ENCODE results near the gene NDC80.
A peak's percentile ranks its signal among the peaks of the same experiment; 100 is the strongest.
"Not testable (repeated sequence)": the region's sequence is repeated elsewhere in the genome, so short reads cannot be mapped to it uniquely, and the experiment has no call there.

Gene NDC80

DNA sequence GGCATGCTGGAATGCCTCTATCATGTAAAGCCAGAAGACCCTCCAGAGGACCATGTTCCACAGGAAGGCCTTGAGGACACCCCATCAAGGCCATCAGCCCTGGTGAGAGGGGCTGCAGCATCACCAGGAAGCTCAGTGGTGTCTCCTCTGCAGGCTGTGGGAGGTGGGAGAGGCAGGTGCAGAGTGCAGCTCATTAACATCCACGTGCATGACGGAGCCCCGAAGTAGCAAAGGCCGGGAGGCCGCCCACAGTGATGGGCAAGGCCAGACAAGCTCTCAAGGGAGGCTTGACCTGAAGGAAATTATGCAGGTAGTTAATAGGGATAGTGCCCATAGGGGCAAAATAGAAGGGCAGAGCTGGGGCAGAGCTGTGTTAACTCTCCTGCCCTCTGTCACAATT is 53.9 kb downstream of the NDC80 start:
- DNase-seq (ENCODE audit: low read depth in 2 of 2), result no peak

DNA sequence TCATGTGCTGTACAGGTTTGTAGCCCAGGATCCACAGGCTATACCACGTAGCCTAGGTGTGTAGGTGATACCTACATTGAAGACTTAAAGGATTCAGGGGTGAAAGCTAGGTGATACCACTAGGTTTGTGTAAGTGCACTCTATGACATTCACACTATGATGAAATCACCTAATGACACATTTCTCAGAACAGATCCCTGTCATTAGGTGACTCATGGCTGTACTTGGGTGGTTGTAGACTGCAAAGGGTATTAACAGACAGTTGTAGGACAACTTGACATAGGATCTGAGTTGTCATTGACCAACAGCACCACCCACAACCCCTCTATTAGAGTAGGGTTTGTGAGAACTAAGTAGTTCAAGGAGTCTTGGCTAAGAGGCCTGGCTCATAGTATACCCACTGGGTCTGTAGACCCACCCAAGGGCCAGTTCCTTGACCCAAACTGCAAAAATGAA is 56.5 kb downstream of the NDC80 start:
- no peak for DNase-seq (ENCODE audit: low read depth in 2 of 2)

DNA sequence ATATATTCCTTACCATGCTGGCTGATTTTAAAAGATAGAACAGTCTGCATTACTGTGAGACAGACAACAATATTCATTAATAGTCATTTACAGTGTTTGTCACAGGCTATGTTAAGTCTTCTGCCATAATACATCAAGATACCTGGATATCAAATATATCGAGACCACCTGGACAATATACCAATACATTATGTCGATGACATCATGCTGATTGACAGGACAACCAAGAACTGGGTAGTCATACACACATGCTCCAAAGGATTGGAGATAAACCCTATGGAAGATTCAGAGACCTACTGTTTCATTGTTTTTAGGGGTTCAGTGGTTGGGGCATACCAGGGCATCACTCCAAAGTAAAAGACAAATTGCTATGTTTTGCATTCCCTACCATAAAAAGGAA is 57.6 kb downstream of the NDC80 start:
- no peak for DNase-seq (ENCODE audit: low read depth in 2 of 2)

DNA sequence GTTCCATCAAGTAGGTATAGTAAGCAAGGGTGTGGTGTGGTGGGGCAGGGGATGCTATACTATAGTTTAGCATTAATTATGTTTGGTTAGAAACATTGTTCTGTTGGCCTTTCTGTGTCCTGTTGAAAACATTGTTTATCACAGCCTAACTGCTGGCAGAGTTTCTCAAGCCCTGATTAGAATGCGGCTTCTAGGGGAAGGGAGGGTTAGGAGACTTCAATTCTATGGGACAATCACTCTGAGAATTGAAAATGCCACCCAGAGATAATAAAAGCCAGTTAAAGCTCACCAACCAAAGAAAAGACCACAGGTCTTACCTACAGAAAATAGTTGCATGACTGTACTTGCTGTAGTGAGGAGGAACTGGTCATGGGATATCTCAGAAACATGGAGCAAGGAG is 64.2 kb downstream of the NDC80 start:
- no peak for DNase-seq (ENCODE audit: low read depth in 2 of 2)

DNA sequence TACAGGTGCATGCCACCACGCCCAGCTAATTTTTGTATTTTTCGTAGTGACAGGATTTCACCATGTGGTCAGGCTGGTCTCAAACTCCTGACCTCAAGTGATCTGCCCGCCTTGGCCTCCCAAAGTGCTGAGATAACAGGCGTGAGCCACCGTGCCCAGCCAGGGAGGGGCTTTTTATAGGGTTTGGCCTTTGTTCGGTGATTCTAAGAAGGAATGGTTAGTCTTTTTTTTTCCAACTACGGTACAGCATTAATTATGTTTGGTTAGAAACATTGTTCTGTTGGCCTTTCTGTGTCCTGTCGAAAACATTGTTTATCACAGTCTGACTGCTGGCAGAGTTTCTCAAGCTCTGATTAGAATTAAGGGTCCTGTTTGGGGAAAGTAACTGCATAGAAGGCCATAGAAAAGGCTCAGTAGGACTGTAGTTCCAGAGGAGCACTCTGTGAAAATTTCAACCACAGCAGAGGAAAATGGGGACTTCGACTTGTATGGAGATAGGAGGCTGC is 64.8 kb downstream of the NDC80 start:
- DNase-seq (ENCODE audit: low read depth in 2 of 2), result no peak

DNA sequence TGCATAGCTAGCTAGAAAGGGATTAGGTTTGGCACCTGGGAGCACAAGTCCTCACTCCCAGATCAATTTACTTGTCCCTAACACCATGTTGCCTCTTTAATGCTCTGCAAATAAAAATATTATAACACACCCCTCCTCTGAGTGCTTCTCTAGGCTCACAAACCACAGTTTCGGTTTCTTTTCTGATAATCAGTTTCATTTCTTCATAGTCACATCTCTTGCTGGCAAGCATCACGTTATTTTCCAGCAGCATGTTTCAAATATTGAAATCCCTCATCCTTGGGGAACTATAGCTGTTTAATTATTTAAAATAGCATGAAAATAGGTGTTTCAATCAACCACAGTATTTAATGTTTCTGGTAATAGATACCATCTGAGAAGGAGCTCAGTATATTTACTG is 70.3 kb downstream of the NDC80 start:
- no peak for DNase-seq (ENCODE audit: low read depth in 2 of 2)

DNA sequence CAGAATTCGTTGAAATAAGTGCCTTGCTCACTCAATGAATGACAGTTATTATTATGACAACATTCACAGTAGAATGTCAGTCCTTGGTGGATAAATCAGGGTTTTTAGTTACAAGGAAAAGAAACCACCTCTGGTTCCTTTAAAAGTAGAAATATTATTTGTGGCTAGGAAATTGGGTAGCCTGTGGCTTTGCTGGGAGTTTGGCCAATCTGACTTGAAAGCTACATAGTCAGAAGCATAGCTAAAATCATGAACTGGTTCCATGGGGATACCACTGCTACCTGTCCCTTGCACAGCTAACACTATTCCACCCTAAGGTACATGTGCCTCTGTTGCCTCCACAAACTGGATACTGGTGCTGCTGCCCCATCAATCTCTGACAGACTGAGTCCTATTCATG is 71.4 kb downstream of the NDC80 start:
- no peak for DNase-seq (ENCODE audit: low read depth in 2 of 2)

DNA sequence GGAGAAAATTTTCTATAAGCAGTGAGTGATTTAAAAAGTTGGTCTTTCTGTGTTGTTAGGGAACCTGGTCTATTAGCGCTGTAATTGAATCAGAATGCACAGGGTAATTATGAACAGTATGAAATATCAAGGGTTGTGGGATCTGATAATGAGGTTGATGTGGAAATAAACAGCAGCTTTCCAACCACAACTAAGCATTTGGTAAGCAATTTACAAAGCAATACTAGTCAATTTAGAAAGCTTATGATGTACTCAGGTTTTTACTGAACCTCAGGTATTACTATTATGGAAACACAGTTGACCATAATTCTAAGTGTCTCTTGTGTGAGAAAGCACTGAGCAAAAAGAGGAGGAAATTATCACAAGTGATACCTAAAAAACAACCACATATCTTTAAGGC is 73.2 kb downstream of the NDC80 start:
- no peak for DNase-seq (ENCODE audit: low read depth in 2 of 2)

DNA sequence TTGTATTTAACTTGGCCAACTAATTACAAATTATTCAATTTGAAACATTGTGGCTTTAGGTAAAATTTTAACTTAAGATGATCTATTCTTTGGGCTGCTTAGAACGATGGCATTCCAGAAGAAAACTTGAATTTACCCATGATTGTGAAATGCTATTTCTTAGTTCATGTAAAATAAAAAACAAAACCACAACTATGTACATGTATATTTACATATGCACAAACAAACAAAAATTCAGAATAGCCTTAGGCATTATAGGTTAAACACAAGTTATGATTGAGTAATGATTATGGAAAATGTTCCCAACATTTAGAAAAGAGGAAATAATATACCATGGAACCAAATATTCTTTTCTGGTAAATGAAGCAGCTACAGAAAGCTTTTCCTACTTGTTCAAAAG is 80.6 kb downstream of the NDC80 start:
- DNase-seq (ENCODE audit: low read depth in 2 of 2), result no peak

DNA sequence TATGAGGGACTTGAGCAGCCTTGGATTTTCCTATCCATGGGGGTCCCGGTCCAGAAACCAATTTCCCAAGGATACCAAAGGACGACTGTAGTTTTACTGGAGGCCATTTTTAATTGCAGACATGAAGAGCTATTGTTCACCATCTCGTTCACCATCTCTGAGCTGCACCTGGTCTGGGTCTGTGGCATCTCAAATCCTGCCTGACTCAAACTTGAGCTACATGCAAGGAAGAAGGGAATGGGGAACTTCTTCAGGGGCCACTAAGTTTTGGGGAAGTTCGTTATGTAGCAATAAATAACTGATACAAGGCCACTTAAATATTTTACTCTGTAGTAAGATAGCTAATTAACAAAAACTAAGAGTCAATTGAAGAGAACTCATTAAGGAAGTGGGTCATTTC is 82.1 kb downstream of the NDC80 start:
- DNase-seq (ENCODE audit: low read depth in 2 of 2), result no peak

DNA sequence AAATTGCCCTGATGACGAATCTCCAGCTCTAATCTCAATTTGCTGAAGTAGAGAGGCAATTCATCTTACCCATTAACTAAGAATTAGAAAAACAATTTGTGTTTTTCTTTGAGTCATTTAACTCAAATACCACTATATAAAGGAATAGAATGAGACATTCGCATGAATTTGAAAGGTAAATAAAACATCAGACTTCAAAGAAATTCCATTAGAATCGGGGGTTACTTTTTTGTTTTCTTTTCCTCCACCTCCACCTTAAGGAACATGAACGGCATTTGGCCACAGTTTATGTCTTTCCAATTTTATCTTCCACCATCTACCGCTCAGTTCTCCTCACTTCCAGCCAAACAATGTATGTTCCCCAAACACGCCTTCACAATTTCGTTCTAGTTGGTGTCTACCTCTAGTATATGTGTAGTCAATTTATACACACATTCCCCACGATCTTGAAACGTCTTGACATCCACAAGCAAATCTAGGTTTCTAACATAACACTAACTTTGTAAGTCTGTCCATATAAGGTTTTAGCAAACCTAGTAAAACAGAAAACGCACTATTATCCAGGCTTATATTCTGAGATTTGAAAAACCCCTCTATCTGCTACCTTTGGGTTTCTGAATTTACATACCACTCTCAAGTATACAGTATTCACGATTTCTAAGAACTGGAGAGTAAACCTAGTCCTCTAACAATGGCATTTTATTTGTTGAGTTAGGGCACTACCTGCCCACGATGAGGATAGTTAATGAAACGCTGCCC is 83.0 kb downstream of the NDC80 start:
- no peak for DNase-seq (ENCODE audit: low read depth in 2 of 2)

DNA sequence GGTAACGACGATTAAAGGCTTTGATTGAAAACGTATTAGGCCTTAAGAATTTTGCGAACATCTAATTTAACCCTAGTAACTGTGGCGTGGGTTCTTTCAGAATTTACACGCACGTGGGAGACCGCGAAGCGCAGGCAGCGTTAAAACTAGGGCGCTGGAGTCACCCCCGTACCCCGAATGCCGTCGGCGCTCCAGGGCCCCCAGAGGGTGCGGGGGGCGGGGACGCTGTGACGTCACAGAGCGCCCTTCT is 83.5 kb downstream of the NDC80 start:
- peak; percentile 74 to 80 for DNase-seq (ENCODE audit: low read depth in 2 of 2)

DNA sequence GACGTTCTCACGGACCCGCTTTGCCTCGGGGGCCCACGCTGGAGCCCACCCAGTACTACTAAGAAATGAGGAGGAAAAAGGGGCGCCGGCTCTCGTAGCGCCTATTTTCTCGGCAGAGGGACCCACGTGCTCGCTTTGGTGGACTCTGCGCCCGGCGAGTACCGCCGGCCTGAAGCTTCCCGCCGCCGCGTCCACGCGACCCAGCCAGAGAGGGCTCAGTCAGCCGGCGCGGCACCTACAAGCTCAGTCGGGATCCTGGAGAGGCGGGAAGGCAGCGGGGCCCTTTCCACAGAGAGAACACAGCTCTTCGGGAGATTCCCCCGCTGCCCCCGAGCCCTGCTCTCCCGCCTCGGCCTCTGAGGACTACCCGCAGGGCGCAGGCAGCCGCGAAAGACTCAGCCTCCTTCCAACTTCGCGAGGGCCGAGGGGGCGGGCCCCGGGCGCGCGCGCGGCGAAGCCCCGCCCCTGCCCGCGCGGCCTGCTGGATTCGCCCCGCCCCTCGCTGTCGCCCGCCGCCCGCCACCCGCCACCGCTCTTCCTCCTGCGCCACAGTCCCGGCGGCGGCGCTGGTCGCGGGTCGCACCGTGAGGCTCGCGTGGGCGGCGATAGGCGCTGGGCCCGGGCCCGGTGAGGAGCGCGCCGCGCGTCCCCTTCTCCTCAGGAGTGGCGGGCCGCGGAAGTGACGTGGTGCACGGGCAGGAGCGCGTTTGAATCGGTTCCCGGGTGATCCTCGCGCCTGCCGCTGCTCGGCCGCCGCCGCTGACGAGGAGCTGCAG is 84.0 kb downstream of the NDC80 start, which contains the start of gene SMCHD1:
Gene SMCHD1, plus strand, starts transcription at position 549 of the 776 bp plus-strand sequence. CDS start 350 bp downstream, outside the sequence.
- peak; percentile 81 to 93 for DNase-seq (ENCODE audit: low read depth in 2 of 2)

DNA sequence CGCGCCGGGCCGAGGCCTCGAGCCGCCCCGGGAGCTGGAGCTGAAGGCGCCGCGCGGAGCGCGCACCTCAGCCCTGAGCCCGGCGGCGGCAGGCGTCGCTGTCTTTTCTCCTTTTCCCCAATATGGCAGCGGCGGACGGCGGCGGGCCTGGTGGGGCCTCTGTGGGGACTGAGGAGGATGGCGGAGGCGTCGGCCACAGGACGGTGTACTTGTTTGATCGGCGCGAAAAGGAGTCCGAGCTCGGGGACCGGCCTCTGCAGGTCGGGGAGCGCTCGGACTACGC is 84.5 kb downstream of the NDC80 start:
- DNase-seq (ENCODE audit: low read depth in 2 of 2), result no peak

DNA sequence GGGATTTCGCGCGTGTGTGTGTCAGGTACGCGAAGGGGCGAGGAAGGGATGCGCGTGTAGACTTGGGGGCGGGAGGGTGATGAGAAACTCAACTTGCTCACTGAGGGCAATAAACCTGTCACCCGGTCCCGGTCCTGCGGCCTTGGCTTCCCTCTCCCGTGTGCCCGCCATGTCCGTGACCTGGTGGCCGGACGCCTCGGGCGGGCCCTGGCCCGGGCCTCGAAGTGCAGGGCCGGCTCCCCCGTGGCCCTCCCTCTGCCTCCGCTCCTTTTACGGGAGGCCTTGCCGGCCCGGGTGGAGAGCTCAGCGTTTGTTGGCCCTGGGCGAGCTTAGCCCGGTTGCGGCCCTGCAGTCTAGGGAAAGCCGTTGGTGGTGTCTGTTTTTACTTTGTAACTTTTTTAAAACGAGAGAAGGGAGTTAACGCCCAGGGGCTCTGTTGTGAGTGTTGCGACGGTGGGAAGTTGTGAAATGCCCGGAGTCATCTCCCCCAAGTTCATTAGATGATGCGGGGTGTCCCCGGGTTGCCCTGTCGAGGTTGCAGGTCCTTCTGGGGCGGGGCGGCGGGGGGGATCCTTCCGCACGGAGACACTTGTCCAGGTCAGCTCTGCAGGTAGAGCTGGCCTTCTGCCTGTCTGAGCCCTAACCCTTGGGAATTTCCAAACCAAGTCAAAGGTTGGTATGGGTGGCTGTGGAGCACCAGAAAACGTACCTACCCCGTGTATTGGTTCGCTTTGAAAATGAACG is 85.1 kb downstream of the NDC80 start:
- DNase-seq (ENCODE audit: low read depth in 2 of 2), result peak; percentile 26 to 28

DNA sequence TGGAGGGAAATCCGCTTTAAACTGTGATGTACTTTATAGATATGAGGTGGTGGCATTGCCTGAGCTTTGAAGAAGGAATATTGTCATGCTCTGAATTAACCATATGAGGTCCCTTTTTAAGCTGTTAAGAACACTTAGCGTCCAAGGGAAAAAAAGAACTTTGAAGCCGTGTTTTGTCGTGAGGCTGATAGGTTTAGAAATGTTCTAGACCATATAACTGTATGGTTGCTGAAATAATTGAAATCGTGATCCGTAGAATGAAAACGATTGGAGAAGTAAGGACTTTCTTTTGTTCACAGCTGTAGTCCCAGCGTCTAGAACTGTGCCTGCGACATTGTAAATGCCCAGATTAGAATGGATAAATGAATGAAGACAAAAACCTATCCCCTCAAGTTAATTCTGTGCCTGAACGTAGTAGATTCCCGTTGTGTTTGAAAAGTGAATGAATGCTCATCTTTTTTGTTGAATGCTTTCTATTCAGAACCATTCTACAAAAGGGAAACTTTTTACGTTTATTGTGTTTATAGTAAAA is 85.7 kb downstream of the NDC80 start:
- no peak for DNase-seq (ENCODE audit: low read depth in 2 of 2)

DNA sequence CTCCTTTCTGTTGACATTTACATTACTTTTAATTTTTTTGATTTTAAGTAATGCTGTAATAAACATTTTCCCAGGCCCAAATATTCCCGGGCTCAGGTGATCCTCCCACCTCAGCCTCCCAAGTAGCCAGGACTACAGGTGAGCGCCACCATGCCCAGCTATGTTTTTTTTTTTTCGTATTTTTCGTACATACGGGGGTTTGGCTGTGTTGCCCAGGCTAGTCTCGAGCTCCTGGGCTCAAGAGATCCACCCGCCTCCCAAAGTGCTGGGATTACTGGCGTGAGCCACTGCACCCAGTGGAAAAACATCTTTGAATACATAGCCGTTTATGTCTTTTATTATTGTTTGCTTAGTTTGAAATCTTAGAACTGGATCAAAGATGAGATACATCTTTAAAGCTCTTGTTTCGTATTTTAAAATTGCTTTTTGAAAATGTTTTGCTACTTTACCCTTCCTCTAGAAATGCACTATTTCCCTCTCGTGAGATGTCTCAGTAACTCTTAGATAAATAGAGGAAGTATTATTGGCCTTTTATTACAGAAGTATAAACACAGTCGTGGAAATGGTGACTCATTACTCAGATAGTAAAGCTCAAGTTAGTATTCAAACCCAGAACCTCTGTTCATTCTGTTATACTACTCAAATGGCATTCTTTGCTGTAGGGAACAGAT is 86.6 kb downstream of the NDC80 start:
- no peak for DNase-seq (ENCODE audit: low read depth in 2 of 2)

DNA sequence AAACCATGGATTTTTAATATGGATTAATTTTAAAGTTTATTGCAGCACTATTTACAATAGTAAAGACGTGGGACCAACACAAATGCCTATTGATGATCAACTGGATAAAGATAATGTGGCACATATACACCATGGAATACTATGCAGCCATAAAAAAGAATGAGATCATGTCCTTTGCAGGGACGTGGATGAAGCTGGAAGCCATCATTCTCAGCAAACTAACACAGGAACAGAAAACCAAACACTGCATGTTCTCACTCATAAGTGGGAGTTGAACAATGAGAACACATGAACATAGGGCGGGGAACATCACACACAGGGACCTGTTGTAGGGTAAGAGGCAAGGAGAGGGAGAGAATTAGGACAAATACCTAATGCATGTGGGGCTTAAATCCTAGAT is 89.5 kb downstream of the NDC80 start:
- not testable (repeated sequence) for DNase-seq (ENCODE audit: low read depth in 2 of 2)

DNA sequence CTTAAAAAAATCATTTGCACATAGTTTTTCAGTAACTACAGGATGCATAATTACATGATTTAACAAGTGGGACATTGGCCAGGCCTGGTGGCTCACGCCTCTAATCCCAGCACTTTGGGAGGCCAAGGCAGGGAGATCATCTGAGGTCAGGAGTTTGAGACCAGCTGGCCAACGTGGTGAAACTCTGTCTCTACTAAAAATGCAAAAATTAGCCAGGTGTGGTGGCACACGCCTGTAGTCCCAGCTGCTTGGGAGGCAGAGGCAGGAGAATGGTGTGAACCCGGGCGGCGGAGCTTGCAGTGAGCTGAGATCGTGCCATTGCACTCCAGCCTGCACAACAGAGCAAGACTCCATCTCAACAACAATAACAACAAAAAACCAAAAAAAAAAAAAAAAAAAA is 90.9 kb downstream of the NDC80 start:
- DNase-seq (ENCODE audit: low read depth in 2 of 2), result not testable (repeated sequence)

DNA sequence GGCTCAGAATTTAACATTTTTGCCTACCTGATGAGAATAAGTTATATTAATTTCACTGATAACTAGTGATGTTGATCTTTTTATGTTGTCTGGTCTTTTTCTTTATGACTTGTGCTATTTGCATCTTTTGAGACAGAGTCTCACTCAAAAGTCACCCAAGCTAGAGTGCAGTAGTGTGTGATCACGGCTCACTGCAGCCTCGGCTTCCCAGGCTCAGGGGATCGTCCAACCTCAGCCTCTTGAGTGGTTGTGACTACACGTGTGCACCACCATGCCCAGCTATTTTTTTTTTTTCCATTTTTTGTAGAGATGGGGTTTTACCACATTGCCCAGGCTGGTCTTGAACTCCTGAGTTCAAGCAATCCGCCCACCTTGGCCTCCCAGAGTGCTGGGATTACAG is 91.6 kb downstream of the NDC80 start:
- DNase-seq (ENCODE audit: low read depth in 2 of 2), result no peak

Data from stimulated activated CD8-positive, alpha-beta memory T cell treated with anti-CD3 and anti-CD28 coated beads, Interleukin-7, amount 100 ng/mL, for 4 hours (primary cell).